Fibroblast of mammary gland (primary cell): ENCODE results near the gene NTN5.
A peak's percentile ranks its signal among the peaks of the same experiment; 100 is the strongest.

Experiments used
- DNase-seq: peaks from one replicate; pipeline ENCODE4 v3.0.0-alpha.2; 2010; ENCODE audit warnings: low read depth
- H3K4me3 ChIP-seq: 2 replicates; pipeline ENCODE4 v1.5.1; 2011; ENCODE audit warnings: low read depth, mild to moderate bottlenecking, low read length, moderate library complexity; ENCODE audit not compliant: control insufficient read depth
- CTCF ChIP-seq: conservative IDR thresholded peaks from 2 replicates; pipeline ENCODE4 v1.5.1; 2011; ENCODE audit warnings: low read depth, low read length, inconsistent platforms; ENCODE audit not compliant: control insufficient read depth, insufficient read depth

The NTN5 gene

GRCh38 chr19:48618278-48618915 is 54.4 kb downstream of the NTN5 start:
- H3K4me3 ChIP-seq, result peak overlapping the region; percentile 100
- no peak for DNase-seq
- TF ChIP-seq CTCF, result no peak

- peak overlapping the region; percentile 100 for H3K4me3 ChIP-seq
- DNase-seq, result no peak
- peak; percentile 1 for TF ChIP-seq CTCF
Measured at GRCh38 chr19:48617146-48617937, 55.5 kb downstream of the NTN5 start.

GRCh38 chr19:48616491-48617056 is 56.2 kb downstream of the NTN5 start:
- no peak for DNase-seq
- H3K4me3 ChIP-seq, result peak overlapping the region; percentile 100
- TF ChIP-seq CTCF, result no peak

GRCh38 chr19:48616041-48616436 is 56.8 kb downstream of the NTN5 start:
- no peak for TF ChIP-seq CTCF

GRCh38 chr19:48615231-48616040 is 57.4 kb downstream of the NTN5 start:
- no peak for DNase-seq

More at GRCh38 chr19:48616041-48616436, 56.8 kb downstream of the NTN5 start:
- DNase-seq, result no peak
- H3K4me3 ChIP-seq, result no peak overlapping the region

More at GRCh38 chr19:48615231-48616040, 57.4 kb downstream of the NTN5 start:
- H3K4me3 ChIP-seq, result no peak overlapping the region
- TF ChIP-seq CTCF, result no peak
